ENCODE measurements around the gene MICAL2. TPM values are rescaled to one million over a fixed set of nuclear protein-coding genes. Genes with fewer than 3 reads are reported as not detected.

The MICAL2 gene
- total and polyA plus RNA-seq, 10 of the 15 experiments (the other 5 are each of a cell fraction or from before 2014, with no cell fraction given), result 0.90 to 5.6 (median 2.4) TPM

DNA sequence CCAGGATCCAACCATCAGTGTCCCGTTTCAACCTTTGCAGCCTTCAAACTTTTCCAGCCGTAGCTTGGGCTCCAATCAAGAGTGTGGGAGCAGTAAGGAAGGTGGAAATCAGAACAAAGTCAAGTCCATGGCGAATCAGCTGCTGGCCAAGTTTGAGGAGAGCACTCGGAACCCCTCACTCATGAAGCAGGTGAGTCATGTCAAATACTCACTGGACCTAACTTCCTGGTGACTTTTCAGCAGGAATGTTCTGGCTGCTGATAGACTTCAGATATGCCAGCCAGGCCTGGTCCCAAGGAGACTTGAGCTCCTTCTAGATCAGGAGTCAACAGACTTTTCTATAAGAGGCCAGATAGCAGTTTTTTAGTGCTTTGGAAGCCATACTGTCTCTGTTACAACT, 129.0 kb downstream of the MICAL2 start (continued):
- TF ChIP-seq, protein P1, sequence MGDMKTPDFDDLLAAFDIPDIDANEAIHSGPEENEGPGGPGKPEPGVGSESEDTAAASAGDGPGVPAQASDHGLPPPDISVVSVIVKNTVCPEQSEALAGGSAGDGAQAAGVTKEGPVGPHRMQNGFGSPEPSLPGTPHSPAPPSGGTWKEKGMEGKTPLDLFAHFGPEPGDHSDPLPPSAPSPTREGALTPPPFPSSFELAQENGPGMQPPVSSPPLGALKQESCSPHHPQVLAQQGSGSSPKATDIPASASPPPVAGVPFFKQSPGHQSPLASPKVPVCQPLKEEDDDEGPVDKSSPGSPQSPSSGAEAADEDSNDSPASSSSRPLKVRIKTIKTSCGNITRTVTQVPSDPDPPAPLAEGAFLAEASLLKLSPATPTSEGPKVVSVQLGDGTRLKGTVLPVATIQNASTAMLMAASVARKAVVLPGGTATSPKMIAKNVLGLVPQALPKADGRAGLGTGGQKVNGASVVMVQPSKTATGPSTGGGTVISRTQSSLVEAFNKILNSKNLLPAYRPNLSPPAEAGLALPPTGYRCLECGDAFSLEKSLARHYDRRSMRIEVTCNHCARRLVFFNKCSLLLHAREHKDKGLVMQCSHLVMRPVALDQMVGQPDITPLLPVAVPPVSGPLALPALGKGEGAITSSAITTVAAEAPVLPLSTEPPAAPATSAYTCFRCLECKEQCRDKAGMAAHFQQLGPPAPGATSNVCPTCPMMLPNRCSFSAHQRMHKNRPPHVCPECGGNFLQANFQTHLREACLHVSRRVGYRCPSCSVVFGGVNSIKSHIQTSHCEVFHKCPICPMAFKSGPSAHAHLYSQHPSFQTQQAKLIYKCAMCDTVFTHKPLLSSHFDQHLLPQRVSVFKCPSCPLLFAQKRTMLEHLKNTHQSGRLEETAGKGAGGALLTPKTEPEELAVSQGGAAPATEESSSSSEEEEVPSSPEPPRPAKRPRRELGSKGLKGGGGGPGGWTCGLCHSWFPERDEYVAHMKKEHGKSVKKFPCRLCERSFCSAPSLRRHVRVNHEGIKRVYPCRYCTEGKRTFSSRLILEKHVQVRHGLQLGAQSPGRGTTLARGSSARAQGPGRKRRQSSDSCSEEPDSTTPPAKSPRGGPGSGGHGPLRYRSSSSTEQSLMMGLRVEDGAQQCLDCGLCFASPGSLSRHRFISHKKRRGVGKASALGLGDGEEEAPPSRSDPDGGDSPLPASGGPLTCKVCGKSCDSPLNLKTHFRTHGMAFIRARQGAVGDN (IDR thresholded peaks at IDR 0.05), result no peak
- TF ChIP-seq, protein P2, sequence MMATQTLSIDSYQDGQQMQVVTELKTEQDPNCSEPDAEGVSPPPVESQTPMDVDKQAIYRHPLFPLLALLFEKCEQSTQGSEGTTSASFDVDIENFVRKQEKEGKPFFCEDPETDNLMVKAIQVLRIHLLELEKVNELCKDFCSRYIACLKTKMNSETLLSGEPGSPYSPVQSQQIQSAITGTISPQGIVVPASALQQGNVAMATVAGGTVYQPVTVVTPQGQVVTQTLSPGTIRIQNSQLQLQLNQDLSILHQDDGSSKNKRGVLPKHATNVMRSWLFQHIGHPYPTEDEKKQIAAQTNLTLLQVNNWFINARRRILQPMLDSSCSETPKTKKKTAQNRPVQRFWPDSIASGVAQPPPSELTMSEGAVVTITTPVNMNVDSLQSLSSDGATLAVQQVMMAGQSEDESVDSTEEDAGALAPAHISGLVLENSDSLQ (IDR thresholded peaks at IDR 0.05), result no peak

DNA sequence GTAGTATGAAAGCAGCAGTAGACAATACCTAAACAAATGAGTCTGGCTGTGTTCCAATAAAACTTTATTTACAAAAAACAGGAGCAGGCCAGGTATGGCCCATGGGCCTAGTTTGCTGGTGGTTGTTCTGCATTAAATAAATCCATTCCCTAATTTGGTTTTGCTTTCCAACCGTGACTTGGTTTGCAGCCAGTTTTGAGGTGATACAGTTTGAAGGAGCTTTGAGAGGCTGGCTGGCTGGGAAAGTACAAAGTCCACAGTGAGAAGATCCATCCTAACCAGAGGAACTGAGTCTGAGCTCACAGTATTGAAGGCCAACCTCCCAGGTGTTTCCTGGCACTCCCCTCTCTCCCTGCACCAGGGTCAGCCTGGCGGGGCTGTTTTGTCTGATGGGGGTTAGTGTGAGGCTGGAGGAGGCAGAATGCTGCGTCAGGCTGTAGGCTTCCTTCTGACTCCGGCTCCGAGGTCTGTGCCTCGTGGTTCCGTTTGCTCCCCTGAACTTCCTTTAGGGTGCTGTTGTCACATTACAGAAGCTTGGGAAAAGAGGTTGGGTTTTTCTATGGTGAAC, 129.5 kb downstream of the MICAL2 start:
- Histone ChIP-seq H3K4me2 (ENCODE audit: control insufficient read depth, insufficient read depth) (no peak overlapping the region), H3K79me2 (ENCODE audit: control insufficient read depth, insufficient read depth, low read length) (no peaks in the 10 kb centered on the region), H3K27ac (ENCODE audit: control insufficient read depth, insufficient read depth) (no peak overlapping the region), H3K9me3 (replicated peaks; ENCODE audit: control insufficient read depth, insufficient read depth, low read length) (no peaks in the 10 kb centered on the region), H3K27me3 (replicated peaks in 1 of 2; ENCODE audit: control insufficient read depth in 2 of 2, insufficient read depth in 2 of 2, low read length in 1 of 2) (no peaks in the 10 kb centered on the region; a peak in 1 of 4 replicates), H3K4me3 (no peak overlapping the region), H2AFZ (ENCODE audit: control insufficient read depth, low read depth, low read length) (no peak overlapping the region), H3K4me1 (ENCODE audit: control insufficient read depth, insufficient read depth, low read length) (peaks cover 7% of the 10 kb centered on the region), H3K9ac (ENCODE audit: control insufficient read depth, insufficient read depth, low read length) (no peak overlapping the region), H4K20me1 (ENCODE audit: control insufficient read depth, insufficient read depth) (no peaks in the 10 kb centered on the region), H3K36me3 (ENCODE audit: control insufficient read depth in 2 of 2, insufficient read depth in 2 of 2, low read length in 1 of 2) (no peaks in the 10 kb centered on the region)
- no peak for FAIRE-seq
- RAD21 ChIA-PET (ENCODE audit: unreplicated experiment), result interaction anchor here (2.4 kb wide), 1 partner anchor 193 kb away, joined by 6 read pairs; no protein-coding TSS in a partner anchor
- TF ChIP-seq, protein P3, sequence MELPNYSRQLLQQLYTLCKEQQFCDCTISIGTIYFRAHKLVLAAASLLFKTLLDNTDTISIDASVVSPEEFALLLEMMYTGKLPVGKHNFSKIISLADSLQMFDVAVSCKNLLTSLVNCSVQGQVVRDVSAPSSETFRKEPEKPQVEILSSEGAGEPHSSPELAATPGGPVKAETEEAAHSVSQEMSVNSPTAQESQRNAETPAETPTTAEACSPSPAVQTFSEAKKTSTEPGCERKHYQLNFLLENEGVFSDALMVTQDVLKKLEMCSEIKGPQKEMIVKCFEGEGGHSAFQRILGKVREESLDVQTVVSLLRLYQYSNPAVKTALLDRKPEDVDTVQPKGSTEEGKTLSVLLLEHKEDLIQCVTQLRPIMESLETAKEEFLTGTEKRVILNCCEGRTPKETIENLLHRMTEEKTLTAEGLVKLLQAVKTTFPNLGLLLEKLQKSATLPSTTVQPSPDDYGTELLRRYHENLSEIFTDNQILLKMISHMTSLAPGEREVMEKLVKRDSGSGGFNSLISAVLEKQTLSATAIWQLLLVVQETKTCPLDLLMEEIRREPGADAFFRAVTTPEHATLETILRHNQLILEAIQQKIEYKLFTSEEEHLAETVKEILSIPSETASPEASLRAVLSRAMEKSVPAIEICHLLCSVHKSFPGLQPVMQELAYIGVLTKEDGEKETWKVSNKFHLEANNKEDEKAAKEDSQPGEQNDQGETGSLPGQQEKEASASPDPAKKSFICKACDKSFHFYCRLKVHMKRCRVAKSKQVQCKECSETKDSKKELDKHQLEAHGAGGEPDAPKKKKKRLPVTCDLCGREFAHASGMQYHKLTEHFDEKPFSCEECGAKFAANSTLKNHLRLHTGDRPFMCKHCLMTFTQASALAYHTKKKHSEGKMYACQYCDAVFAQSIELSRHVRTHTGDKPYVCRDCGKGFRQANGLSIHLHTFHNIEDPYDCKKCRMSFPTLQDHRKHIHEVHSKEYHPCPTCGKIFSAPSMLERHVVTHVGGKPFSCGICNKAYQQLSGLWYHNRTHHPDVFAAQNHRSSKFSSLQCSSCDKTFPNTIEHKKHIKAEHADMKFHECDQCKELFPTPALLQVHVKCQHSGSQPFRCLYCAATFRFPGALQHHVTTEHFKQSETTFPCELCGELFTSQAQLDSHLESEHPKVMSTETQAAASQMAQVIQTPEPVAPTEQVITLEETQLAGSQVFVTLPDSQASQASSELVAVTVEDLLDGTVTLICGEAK (IDR thresholded peaks at IDR 0.05; ENCODE audit: borderline replicate concordance), result peak; percentile 70
- TF ChIP-seq FOXM1 (IDR thresholded peaks at IDR 0.05; ENCODE audit: low read depth, low read length), result no peak
- no peak for DNase-seq (ENCODE audit: low read depth, low spot score)
- BruUV-seq (replicated peaks), result no TSS peak
- intact Hi-C loops (cut with micrococcal nuclease; ENCODE audit: unreplicated experiment), result no loop called here
- POLR2A ChIA-PET, result no interaction called here
- in situ Hi-C loops (cut with MboI), result loop anchor here (5.0 kb wide), 2 partner anchors 48 to 193 kb away; no protein-coding TSS in a partner anchor
- no peak for ATAC-seq
- 4% methylated on average over 7 of the region's 7 CpGs for WGBS (ENCODE audit: insufficient coverage, insufficient replicate concordance, low lambda C conversion rate, missing lambda C conversion rate)
- SMC1A ChIA-PET (ENCODE audit: uncharacterized antibody, unreplicated experiment), result interaction anchor here (0.9 to 3.0 kb wide), 3 partner anchors 16 to 192 kb away, joined by 3 to 12 read pairs (median 3); no protein-coding TSS in a partner anchor
- CTCF ChIA-PET, result interaction anchor here (1.4 to 8.3 kb wide), 3 partner anchors 40 to 193 kb away, joined by 3 to 104 read pairs (median 56); no protein-coding TSS in a partner anchor
